HEK293 (cell line): Measurements from ENCODE around the gene GRK5.
A peak's percentile ranks its signal among the peaks of the same experiment; 100 is the strongest.

Source experiments
- CTCF ChIA-PET: fragments of 350-600 bp; formaldehyde crosslinking; extraction: SDS; loops from one replicate; lab custom pipeline; 2021; ENCODE audit warnings: antibody characterized with exemption; lab: Yijun Ruan, JAX
- POLR2A ChIA-PET: fragments of 300-600 bp; formaldehyde crosslinking; extraction: SDS; loops from one replicate; lab custom pipeline; 2020; ENCODE audit warnings: antibody characterized with exemption, inconsistent platforms; lab: Yijun Ruan, JAX
- H3K27ac ChIP-seq: fragments of 200-500 bp; sonication (Bioruptor generic); 2 replicates; pipeline ENCODE4 v1.5.1; 2014; ENCODE audit warnings: low read depth, low read length, control low read depth, inconsistent platforms; ENCODE audit errors: extremely low read depth
- H3K36me3 ChIP-seq, 2 experiments: fragments of 200-500 bp in 1 of 2; sonication (Bioruptor generic) in 1 of 2; 1 replicate in 1 of 2; 2 replicates in 1 of 2; pipeline ENCODE4 v1.5.1; 2014 to 2017; ENCODE audit warnings: inconsistent platforms in 2 of 2, low read length in 2 of 2; ENCODE audit not compliant: control insufficient read depth in 2 of 2, insufficient read depth in 1 of 2
- H3K4me1 ChIP-seq: fragments of 200-500 bp; sonication (Bioruptor generic); 2 replicates; pipeline ENCODE4 v1.5.1; 2014; ENCODE audit warnings: mild to moderate bottlenecking, low read length, inconsistent platforms; ENCODE audit not compliant: control insufficient read depth, insufficient read depth
- H3K4me3 ChIP-seq: 2 replicates; pipeline ENCODE4 v1.5.1; 2011; ENCODE audit warnings: low read depth, mild to moderate bottlenecking, control low read depth, low read length, moderate library complexity
- H3K9me3 ChIP-seq: fragments of 200-500 bp; sonication (Bioruptor generic); 2 replicates; pipeline ENCODE4 v1.5.1; 2014; ENCODE audit warnings: low read depth, low read length, inconsistent platforms; ENCODE audit not compliant: control insufficient read depth, insufficient read depth
- KLF1 ChIP-seq: fragments of 450-650 bp; formaldehyde crosslinking; IDR thresholded peaks from 2 replicates; pipeline ENCODE4 v1.5.1; 2016; ENCODE audit warnings: missing biosample characterization, missing genetic modification characterization
- KLF17 ChIP-seq: fragments of 450-650 bp; formaldehyde crosslinking; IDR thresholded peaks from 2 replicates; pipeline ENCODE4 v1.5.1; 2016; ENCODE audit warnings: missing biosample characterization, missing genetic modification characterization
- OVOL3 ChIP-seq: fragments of 450-650 bp; formaldehyde crosslinking; IDR thresholded peaks from 2 replicates; pipeline ENCODE4 v1.5.1; 2016; ENCODE audit warnings: missing biosample characterization, missing genetic modification characterization
- RBAK ChIP-seq: fragments of 450-650 bp; formaldehyde crosslinking; IDR thresholded peaks from 2 replicates; pipeline ENCODE4 v1.5.1; 2016; ENCODE audit warnings: missing biosample characterization, missing genetic modification characterization
- WT1 ChIP-seq: fragments of 450-650 bp; formaldehyde crosslinking; IDR thresholded peaks from 2 replicates; pipeline ENCODE4 v1.5.1; 2016; ENCODE audit warnings: missing biosample characterization, missing genetic modification characterization
- ZBTB1 ChIP-seq: fragments of 450-650 bp; formaldehyde crosslinking; IDR thresholded peaks from 2 replicates; pipeline ENCODE4 v1.5.1; 2016; ENCODE audit warnings: missing biosample characterization, missing genetic modification characterization
- ZBTB48 ChIP-seq: fragments of 450-650 bp; formaldehyde crosslinking; IDR thresholded peaks from 2 replicates; pipeline ENCODE4 v1.5.1; 2016; ENCODE audit warnings: missing biosample characterization, missing genetic modification characterization
- ZFHX2 ChIP-seq: fragments of 450-650 bp; formaldehyde crosslinking; conservative IDR thresholded peaks from 2 replicates; pipeline ENCODE4 v1.5.1; 2016; ENCODE audit warnings: missing biosample characterization, missing genetic modification characterization
- ZFP3 ChIP-seq: fragments of 450-650 bp; formaldehyde crosslinking; IDR thresholded peaks from 2 replicates; pipeline ENCODE4 v1.5.1; 2016; ENCODE audit warnings: low read depth, missing biosample characterization, missing genetic modification characterization
- ZNF19 ChIP-seq: fragments of 450-650 bp; formaldehyde crosslinking; IDR thresholded peaks from 2 replicates; pipeline ENCODE4; 2016; ENCODE audit warnings: missing biosample characterization, missing genetic modification characterization, low read depth
- ZNF23 ChIP-seq: fragments of 450-650 bp; formaldehyde crosslinking; IDR thresholded peaks from 2 replicates; pipeline ENCODE4 v1.5.1; 2016; ENCODE audit warnings: missing biosample characterization, missing genetic modification characterization, borderline replicate concordance
- ZNF398 ChIP-seq: fragments of 450-650 bp; formaldehyde crosslinking; IDR thresholded peaks from 2 replicates; pipeline ENCODE4 v1.5.1; 2017; ENCODE audit warnings: missing biosample characterization, missing genetic modification characterization
- ZNF449 ChIP-seq: fragments of 450-650 bp; formaldehyde crosslinking; IDR thresholded peaks from 2 replicates; pipeline ENCODE4 v1.5.1; 2017; ENCODE audit warnings: missing biosample characterization, mild to moderate bottlenecking, missing genetic modification characterization, moderate library complexity
- ZNF510 ChIP-seq: fragments of 450-650 bp; formaldehyde crosslinking; IDR thresholded peaks from 2 replicates; pipeline ENCODE4 v1.5.1; 2018; ENCODE audit warnings: mild to moderate bottlenecking, missing genetic modification characterization, missing biosample characterization; ENCODE audit not compliant: insufficient replicate concordance
- ZNF555 ChIP-seq: fragments of 450-650 bp; formaldehyde crosslinking; conservative IDR thresholded peaks from 2 replicates; pipeline ENCODE4 v1.5.1; 2017; ENCODE audit warnings: missing biosample characterization, mild to moderate bottlenecking, missing genetic modification characterization, inconsistent platforms
- ZSCAN18 ChIP-seq: fragments of 450-650 bp; formaldehyde crosslinking; IDR thresholded peaks from 2 replicates; pipeline ENCODE4 v1.5.1; 2016; ENCODE audit warnings: missing biosample characterization, missing genetic modification characterization

The GRK5 gene

GRCh38 chr10:119233821-119234220 is 26.4 kb downstream of the GRK5 start:
- Histone ChIP-seq H3K9me3 (no peaks in the 10 kb centered on the region), H3K27ac (no peak overlapping the region)

GRCh38 chr10:119235356-119235755 is 28.0 kb downstream of the GRK5 start:
- H3K9me3 ChIP-seq: no peaks in the 10 kb centered on the region
- 0 out of 2 replicates have a peak, but pooled peaks cover 5% of the 10 kb centered on the region for H3K4me1 ChIP-seq
- POLR2A ChIA-PET: no interaction called here
- no peak overlapping the region for H3K4me3 ChIP-seq
- H3K27ac ChIP-seq: no peak overlapping the region
- TF ChIP-seq OVOL3 (tag by site-specific recombination) (no peak), ZFP3 (tag by site-specific recombination) (no peak), RBAK (tag by site-specific recombination) (no peak), ZNF19 (no peak), ZSCAN18 (no peak), ZNF510 (tag by site-specific recombination) (no peak), ZBTB48 (tag by site-specific recombination) (0 out of 2 replicates have a peak, but pooled peaks have one; percentile 39), ZNF555 (tag by site-specific recombination) (no peak), ZNF398 (tag by site-specific recombination) (no peak), ZFHX2 (tag by site-specific recombination) (peak; percentile 29; the same call in 1 of the 2 replicates)
- TF ChIP-seq, all 188 proteins: peak for 2
- no peaks in the 10 kb centered on the region for H3K36me3 ChIP-seq
- CTCF ChIA-PET: no interaction called here

More at GRCh38 chr10:119233821-119234220, 26.4 kb downstream of the GRK5 start:
- ChIA-PET POLR2A (no interaction called here), CTCF (interaction anchor here (0.7 to 1.1 kb wide), 3 partner anchors 24 to 50 kb away, joined by 3 read pairs; no protein-coding TSS in a partner anchor)
- no peak overlapping the region for H3K4me3 ChIP-seq
- no peaks in the 10 kb centered on the region for H3K36me3 ChIP-seq
- 0 out of 2 replicates have a peak, but pooled peaks cover 5% of the 10 kb centered on the region for H3K4me1 ChIP-seq
- TF ChIP-seq KLF1 (tag by site-specific recombination) (0 out of 2 replicates have a peak, but pooled peaks have one; percentile 38), ZBTB1 (tag by site-specific recombination) (no peak), KLF17 (tag by site-specific recombination) (0 out of 2 replicates have a peak, but pooled peaks have one; percentile 32), WT1 (tag by site-specific recombination) (peak; percentile 85)
- TF ChIP-seq, all 188 proteins: peak for 3

- POLR2A ChIA-PET: interaction anchor here (1.0 kb wide), 2 partner anchors 12 to 16 kb away, joined by 3 read pairs; no protein-coding TSS in a partner anchor
- H3K4me1 ChIP-seq: 0 out of 2 replicates have a peak, but pooled peaks cover 5% of the 10 kb centered on the region
- no peaks in the 10 kb centered on the region for H3K9me3 ChIP-seq
- CTCF ChIA-PET: interaction anchor here (0.6 to 1.6 kb wide), 3 partner anchors 16 to 178 kb away, joined by 3 to 4 read pairs (median 3); no protein-coding TSS in a partner anchor
- TF ChIP-seq ZNF449 (no peak), ZNF23 (tag by site-specific recombination) (no peak)
- H3K27ac ChIP-seq: no peak overlapping the region
- no peaks in the 10 kb centered on the region for H3K36me3 ChIP-seq
- H3K4me3 ChIP-seq: no peak overlapping the region
Measured at GRCh38 chr10:119237722-119238436, 30.5 kb downstream of the GRK5 start.
